ENCODE measurements around the gene NOSIP.
A peak's percentile ranks its signal among the peaks of the same experiment; 100 is the strongest.

NOSIP gene

DNA sequence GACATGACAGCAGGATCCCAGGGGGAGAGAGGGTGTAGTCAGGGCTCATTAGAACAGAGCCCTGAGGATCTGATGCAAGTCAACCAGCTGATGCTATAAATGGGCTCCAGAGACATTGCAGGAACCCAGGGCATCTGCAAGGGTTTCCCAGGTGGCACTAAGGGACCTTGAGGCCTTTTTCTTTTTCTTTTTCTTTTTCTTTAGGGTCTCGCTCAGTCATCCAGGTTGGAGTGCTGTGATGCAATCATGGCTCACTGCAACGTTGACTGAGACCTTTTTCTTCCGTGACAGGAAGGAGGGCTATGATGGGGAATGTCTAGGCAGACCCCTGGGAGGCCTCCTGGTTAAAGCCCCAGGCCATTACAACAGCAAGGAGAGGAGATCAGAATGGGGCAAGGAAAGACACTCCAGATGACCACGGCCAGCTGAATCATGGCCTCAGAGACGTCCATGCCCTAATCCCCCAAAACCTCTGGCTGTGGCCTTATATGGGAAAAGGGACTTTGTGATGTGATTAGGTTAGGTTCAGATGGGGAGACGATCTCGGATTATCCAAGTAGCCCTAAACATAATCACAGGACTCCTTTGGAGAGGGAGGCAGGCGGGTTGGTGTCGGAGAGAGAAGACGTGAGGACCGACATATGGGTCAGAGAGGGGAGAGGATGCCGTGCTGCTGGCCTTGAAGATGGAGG lies 72.4 kb downstream of the NOSIP start:
- DNase-seq (ENCODE audit: low spot score) (no peak), FAIRE-seq (no peak)

DNA sequence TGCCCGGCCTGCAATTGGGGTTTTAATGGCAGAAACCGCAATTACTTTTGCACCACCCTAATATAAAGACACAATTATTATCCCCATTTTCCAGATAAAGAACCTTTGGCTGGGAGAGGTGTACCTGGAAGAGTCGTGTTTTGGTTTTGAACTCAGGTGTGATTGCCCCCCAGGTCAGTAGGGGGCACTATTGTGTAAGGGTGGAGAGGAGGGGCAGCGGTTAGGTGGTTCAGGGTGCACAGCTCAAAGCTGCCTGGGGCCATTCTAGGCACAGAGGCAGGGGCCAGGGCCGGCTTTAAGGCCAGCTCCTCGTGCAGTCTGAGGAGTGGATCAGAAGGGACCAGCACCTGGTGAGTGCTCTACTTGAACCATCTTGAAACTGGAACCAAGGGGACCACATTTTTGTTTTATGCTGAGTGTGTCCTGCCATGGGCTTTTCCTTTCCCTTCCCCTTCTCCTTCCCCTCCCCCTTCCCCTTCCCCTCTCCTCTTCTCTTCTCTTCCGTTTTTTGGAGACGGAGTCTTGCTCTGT lies 73.7 kb downstream of the NOSIP start:
- DNase-seq (ENCODE audit: low spot score) = peak; percentile 60
- no peak for FAIRE-seq
